ENCODE data around the gene MED7. TPM values are rescaled to one million over a fixed set of nuclear protein-coding genes. Genes with fewer than 3 reads are reported as not detected.

MED7 gene
- total RNA-seq, 1 donor from 2014 or later, result 11.6 TPM

DNA sequence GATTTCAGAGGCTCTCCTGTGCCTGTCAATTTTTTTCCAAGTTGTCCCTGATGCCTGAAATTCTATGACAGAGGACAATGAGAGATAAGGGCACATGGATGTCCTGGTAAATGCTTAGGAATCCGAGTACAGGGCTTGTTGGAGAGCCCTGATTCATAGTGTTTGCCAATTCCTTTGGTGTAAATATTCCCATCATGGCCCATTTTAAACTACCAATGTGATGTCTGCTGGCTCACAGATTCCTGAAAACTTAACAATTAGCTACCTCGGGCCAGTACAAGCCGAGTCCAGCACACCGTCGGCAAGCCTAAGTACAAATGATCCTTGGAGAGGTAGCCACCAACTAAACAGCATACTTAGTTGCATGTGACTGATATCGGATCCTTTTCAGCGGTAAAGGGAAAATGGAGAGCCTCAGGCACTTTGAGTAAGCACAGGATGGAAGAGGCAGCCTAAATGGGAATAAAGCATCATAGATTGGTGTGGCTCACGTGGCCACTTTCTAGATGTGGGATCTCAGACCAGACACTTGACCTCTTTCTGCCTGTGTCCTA, 41.5 kb upstream of the MED7 start:
- Mint-ChIP-seq H3K27me3 (ENCODE audit: low read depth) (peaks cover 24% of the 10 kb centered on the region), H3K27ac (ENCODE audit: unreplicated experiment) (no peak overlapping the region), H3K4me1 (no peaks in the 10 kb centered on the region), H3K9me3 (peaks cover 2% of the 10 kb centered on the region), H3K4me3 (no peak overlapping the region), H3K36me3 (ENCODE audit: low read depth) (no peaks in the 10 kb centered on the region)
- TF ChIP-seq, protein P1, sequence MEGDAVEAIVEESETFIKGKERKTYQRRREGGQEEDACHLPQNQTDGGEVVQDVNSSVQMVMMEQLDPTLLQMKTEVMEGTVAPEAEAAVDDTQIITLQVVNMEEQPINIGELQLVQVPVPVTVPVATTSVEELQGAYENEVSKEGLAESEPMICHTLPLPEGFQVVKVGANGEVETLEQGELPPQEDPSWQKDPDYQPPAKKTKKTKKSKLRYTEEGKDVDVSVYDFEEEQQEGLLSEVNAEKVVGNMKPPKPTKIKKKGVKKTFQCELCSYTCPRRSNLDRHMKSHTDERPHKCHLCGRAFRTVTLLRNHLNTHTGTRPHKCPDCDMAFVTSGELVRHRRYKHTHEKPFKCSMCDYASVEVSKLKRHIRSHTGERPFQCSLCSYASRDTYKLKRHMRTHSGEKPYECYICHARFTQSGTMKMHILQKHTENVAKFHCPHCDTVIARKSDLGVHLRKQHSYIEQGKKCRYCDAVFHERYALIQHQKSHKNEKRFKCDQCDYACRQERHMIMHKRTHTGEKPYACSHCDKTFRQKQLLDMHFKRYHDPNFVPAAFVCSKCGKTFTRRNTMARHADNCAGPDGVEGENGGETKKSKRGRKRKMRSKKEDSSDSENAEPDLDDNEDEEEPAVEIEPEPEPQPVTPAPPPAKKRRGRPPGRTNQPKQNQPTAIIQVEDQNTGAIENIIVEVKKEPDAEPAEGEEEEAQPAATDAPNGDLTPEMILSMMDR (conservative IDR thresholded peaks at IDR 0.05), result no peak
- no peak for DNase-seq (ENCODE audit: low read depth, low spot score)

DNA sequence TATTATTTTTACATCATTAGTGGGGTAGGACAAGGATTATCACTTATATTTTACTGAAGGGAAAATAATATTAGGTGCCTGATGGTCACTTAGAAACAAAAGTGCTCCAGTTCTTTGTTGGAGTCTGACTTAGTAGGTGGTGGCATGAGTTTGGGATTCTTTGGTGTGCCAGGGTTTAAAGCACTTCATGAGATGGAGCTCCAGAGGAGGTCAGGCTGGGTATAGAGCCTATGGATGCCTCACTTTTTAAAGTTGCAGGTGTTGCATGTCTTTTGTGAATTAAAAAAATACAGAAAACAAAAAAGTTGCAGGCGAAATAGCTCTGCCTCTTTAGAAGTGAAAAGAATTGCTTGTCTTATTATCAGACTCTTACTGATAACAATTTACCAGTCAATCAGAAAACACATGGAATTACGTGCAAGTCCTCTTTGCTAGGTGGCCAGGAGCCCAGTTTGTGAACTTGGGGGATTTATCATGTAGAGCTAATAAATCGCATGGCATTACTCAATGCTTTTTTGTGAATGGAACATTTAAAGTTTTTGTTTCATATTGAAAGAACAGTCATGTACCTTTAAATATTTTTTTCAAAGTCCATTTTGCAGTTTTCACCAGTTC, 39.6 kb upstream of the MED7 start:
- H3K9me3 Mint-ChIP-seq, result peaks cover 2% of the 10 kb centered on the region
- TF ChIP-seq, protein P1 (conservative IDR thresholded peaks at IDR 0.05), result no peak
- DNase-seq (ENCODE audit: low read depth, low spot score), result no peak
- no peak overlapping the region for H3K4me3 Mint-ChIP-seq
- H3K27ac Mint-ChIP-seq (ENCODE audit: unreplicated experiment), result no peak overlapping the region
- H3K36me3 Mint-ChIP-seq (ENCODE audit: low read depth), result no peaks in the 10 kb centered on the region
- peaks cover 30% of the 10 kb centered on the region for H3K27me3 Mint-ChIP-seq (ENCODE audit: low read depth)
- no peaks in the 10 kb centered on the region for H3K4me1 Mint-ChIP-seq

DNA sequence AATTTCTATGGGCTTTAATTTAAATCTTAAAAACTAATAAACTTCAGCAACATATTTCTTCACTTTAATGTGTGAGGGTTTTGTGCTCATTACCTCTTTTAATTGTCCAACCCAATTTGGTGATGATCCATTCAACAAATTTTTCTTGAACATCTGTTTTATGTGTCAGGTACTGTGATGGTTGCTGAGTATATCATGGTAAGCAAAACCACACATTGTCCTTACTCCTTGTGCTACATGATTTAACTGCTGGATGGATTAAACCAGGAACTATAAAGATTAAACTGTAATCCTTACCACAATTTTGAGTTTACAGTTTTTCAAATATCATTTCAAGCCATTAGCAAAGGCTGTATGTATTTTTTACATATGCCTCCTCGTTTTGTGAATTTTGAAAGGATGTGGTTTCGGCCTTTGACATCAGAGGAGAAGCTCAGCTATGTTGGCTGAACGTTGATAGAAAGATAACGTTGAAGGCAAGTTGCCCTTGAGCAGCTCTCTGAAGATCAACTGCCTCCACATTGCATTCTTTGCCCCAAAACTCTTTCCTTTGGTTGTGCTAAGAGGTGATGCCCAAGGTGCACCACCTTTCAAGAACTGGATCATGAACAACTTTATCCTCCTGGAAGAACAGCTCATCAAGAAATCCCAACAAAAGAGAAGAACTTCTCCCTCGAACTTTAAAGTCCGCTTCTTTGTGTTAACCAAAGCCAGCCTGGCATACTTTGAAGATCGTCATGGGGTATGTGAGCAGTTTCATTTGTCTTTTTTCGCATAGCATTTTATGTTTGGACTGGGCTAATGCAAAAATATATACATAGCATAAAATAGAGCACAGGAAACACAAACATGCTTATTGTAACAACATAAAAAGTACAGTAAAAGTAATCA, 38.0 kb upstream of the MED7 start, which contains the start of gene ITK:
TSS of gene ITK (plus strand) at position 467 of the 891 bp plus-strand sequence. CDS start at position 605, 138 bp downstream.
- Mint-ChIP-seq H3K4me3 (no peak within 1 kb of the TSS), H3K27ac (ENCODE audit: unreplicated experiment) (no peak within 1 kb of the TSS), H3K4me1 (no peaks in the 10 kb centered on the region), H3K27me3 (ENCODE audit: low read depth) (peaks cover 24% of the 10 kb centered on the region), H3K9me3 (peaks cover 2% of the 10 kb centered on the region), H3K36me3 (ENCODE audit: low read depth) (no peaks in the 10 kb centered on the region)
- TF ChIP-seq, protein P1 (conservative IDR thresholded peaks at IDR 0.05), result no peak
- DNase-seq (ENCODE audit: low read depth, low spot score), result no peak

DNA sequence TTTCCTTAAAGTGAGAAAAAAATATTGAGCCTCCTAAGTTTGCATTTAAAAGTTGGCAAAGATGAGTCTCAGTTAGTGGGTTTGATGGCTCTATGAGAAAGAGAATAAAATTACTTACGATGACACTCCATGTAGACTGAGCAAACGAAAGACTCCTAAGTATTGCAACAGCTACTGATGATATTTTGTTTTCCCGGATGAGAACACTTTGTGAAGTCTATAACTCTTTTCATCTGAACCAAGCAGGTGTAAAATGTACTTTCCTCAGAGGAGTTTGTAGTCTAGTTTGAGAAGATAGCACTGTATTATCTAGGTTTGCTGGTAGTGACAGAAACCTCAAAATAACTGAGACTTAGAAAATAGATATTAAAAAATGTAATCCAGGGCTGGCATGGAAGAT, 36.3 kb upstream of the MED7 start:
- peaks cover 24% of the 10 kb centered on the region for H3K27me3 Mint-ChIP-seq (ENCODE audit: low read depth)
- no peak for DNase-seq (ENCODE audit: low read depth, low spot score)
- H3K4me1 Mint-ChIP-seq, result no peaks in the 10 kb centered on the region
- H3K36me3 Mint-ChIP-seq (ENCODE audit: low read depth), result no peaks in the 10 kb centered on the region
- no peak overlapping the region for H3K4me3 Mint-ChIP-seq
- TF ChIP-seq, protein P1 (conservative IDR thresholded peaks at IDR 0.05), result no peak
- peaks cover 2% of the 10 kb centered on the region for H3K9me3 Mint-ChIP-seq
- H3K27ac Mint-ChIP-seq (ENCODE audit: unreplicated experiment), result no peak overlapping the region

DNA sequence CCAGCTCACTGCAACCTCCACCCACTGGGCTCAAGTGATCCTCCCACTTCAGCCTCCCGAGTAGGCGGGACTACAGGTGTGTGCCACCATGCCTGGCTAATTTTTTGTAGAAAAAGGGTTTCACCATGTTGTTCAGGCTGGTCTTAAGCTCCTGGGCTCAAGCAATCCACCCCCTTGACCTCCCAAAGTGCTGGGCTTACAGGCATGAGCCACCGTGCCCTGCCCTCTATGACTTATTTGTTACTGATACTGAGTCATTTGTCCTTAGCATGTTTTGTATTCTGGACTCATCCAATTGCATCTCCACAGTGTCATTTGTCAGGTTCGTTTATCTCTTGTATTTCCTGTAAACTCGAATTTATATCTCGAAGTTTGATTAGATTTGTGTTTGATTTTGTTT, 35.3 kb upstream of the MED7 start:
- H3K4me1 Mint-ChIP-seq, result no peaks in the 10 kb centered on the region
- no peaks in the 10 kb centered on the region for H3K36me3 Mint-ChIP-seq (ENCODE audit: low read depth)
- TF ChIP-seq, protein P1 (conservative IDR thresholded peaks at IDR 0.05), result no peak
- no peaks in the 10 kb centered on the region for H3K9me3 Mint-ChIP-seq
- H3K27me3 Mint-ChIP-seq (ENCODE audit: low read depth), result peaks cover 24% of the 10 kb centered on the region
- no peak for DNase-seq (ENCODE audit: low read depth, low spot score)
- no peak overlapping the region for H3K4me3 Mint-ChIP-seq
- no peak overlapping the region for H3K27ac Mint-ChIP-seq (ENCODE audit: unreplicated experiment)
